Kidney epithelial cell (primary cell): ENCODE results near the gene TCF7L1. TPM values are rescaled to one million over a fixed set of nuclear protein-coding genes. Genes with fewer than 3 reads are reported as not detected.

ENCODE experiments used
- DNase-seq: peaks from one replicate; pipeline ENCODE4 v3.0.0-alpha.2; 2010; ENCODE audit warnings: low read depth
- H3K27me3 ChIP-seq: 2 replicates; pipeline ENCODE4 v1.6.0; 2011; ENCODE audit warnings: low read length; ENCODE audit not compliant: control insufficient read depth, insufficient read depth
- H3K36me3 ChIP-seq: 2 replicates; pipeline ENCODE4 v1.5.1; 2011; ENCODE audit warnings: low read length; ENCODE audit not compliant: control insufficient read depth, insufficient read depth
- H3K4me3 ChIP-seq: 2 replicates; pipeline ENCODE4 v1.5.1; 2011; ENCODE audit warnings: low read depth, mild to moderate bottlenecking, control low read depth, low read length
- total RNA-seq: library from RNA; depleted of rRNA; stranded (reverse); fragments of >200 nt; gene quantifications from 2 replicates; pipeline ENCODE4 v1.2.3, GENCODE V29; 2015
- TF ChIP-seq, protein P1 (sequence below): IDR thresholded peaks from 2 replicates; pipeline ENCODE4 v1.5.1; 2011; ENCODE audit warnings: mild to moderate bottlenecking, moderate library complexity, low read length, control low read depth, inconsistent platforms; ENCODE audit not compliant: insufficient read depth, poor library complexity, severe bottlenecking

The TCF7L1 gene
- total RNA-seq, 1 donor from 2014 or later, result 4.3 TPM

DNA sequence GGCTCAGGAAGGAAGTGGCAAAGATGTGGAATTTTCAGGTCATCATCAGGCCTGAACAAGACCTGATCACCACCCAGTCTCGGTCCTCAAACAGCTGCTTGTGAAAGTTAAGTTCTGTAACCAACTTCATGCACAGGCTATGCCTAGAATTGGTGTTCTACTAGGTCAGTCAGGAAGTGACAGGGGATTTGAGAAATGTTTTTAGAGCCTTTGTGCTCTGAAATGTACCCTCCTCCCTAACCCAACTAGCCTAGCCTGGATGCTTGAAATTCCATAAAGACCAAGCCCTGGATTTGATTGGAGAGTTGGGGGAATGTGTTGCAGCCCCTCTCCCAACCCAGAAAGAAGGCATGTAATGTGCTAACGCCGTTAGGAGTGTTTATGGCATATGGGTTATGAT, 131.3 kb downstream of the TCF7L1 start:
- H3K36me3 ChIP-seq, result no peaks in the 10 kb centered on the region
- no peak overlapping the region for H3K4me3 ChIP-seq
- TF ChIP-seq, protein P1, sequence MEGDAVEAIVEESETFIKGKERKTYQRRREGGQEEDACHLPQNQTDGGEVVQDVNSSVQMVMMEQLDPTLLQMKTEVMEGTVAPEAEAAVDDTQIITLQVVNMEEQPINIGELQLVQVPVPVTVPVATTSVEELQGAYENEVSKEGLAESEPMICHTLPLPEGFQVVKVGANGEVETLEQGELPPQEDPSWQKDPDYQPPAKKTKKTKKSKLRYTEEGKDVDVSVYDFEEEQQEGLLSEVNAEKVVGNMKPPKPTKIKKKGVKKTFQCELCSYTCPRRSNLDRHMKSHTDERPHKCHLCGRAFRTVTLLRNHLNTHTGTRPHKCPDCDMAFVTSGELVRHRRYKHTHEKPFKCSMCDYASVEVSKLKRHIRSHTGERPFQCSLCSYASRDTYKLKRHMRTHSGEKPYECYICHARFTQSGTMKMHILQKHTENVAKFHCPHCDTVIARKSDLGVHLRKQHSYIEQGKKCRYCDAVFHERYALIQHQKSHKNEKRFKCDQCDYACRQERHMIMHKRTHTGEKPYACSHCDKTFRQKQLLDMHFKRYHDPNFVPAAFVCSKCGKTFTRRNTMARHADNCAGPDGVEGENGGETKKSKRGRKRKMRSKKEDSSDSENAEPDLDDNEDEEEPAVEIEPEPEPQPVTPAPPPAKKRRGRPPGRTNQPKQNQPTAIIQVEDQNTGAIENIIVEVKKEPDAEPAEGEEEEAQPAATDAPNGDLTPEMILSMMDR, result no peak
- no peak for DNase-seq
- no peaks in the 10 kb centered on the region for H3K27me3 ChIP-seq

DNA sequence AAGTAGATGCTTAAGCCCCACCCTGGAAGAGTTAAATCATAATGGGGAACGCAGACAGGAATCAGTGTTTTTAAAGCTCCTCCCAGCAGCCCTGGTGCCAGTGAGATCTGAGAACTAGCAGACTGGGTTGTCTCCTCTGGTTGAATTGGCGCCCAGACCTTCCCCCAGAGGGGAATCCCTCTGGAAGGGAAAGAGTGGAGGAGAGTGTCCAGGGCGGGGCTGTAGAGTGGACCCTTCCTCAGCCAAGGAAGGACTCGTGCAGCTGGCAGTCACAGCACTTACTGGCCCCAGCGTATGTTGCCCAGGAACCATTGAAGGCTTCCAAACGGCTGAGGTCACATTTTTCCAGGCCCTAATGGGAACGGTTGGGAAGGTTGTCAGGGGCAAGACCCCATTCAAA, 132.1 kb downstream of the TCF7L1 start:
- DNase-seq, result no peak
- H3K4me3 ChIP-seq, result no peak overlapping the region
- no peaks in the 10 kb centered on the region for H3K36me3 ChIP-seq
- TF ChIP-seq, protein P1, result no peak
- no peaks in the 10 kb centered on the region for H3K27me3 ChIP-seq

DNA sequence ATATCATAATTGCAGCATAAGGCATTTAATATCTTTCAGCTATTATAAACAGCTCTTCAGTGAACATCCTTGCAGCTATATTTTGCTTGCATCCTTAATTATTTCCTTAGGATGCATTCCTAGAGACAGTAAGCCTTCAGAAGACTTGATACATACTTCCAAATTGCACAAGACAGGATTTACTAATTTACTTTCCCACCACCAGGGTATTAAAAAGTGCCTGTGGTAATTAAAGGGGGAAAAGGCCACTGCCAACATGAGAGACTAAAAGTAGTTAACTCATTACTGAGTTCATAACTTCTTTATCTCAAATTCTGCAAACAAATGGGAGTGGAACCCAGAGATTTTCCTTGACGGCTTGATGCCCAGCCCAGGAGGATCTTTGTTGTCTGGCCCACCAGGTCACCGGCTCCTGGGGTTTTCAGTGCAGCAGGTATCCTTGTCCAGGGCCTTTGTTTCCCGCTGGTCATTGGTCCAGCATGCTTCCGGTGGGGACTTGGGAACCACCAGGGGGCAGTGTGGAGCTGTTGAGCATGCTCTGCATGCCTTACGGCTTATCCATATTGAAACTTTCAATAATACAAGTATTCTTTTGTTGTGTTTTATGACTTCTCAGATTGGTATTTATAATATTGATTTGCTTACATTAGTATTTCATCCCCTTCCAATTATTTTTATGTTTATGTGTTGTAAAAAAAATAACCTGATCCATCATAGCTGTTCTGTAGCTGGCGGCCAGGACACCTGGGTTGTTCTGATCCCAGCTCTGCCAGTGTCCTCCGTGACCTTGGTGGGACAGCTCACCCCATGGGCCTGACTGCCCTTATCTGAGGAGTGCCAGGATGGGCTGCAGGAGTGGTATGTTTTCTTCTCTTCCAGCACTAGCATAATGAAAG, 133.2 kb downstream of the TCF7L1 start:
- H3K4me3 ChIP-seq, result no peak overlapping the region
- H3K36me3 ChIP-seq, result no peaks in the 10 kb centered on the region
- H3K27me3 ChIP-seq, result no peaks in the 10 kb centered on the region
- TF ChIP-seq, protein P1, result peak; percentile 80
- DNase-seq, result no peak

DNA sequence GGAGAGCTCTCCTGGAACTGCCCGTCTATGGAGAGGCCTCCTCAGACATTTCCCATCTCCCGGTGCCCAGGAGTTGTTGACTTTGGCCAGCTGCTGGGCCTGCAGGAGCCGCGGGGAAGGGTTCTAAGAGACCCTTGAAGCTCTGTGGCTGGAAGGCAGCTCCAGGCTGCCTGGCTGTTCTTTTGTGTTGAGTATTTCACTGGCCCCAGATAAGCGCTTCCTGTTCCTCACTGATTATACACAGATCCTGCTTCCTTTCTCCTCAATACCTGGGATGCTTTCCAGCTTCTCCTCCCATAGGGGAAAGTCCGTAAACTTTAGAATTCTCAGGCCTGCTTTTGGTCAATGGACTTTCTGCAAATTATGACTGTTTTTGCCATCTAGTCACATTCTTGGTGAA, 136.8 kb downstream of the TCF7L1 start:
- H3K27me3 ChIP-seq, result no peaks in the 10 kb centered on the region
- H3K36me3 ChIP-seq, result no peaks in the 10 kb centered on the region
- no peak overlapping the region for H3K4me3 ChIP-seq
- no peak for DNase-seq
- TF ChIP-seq, protein P1, result no peak

DNA sequence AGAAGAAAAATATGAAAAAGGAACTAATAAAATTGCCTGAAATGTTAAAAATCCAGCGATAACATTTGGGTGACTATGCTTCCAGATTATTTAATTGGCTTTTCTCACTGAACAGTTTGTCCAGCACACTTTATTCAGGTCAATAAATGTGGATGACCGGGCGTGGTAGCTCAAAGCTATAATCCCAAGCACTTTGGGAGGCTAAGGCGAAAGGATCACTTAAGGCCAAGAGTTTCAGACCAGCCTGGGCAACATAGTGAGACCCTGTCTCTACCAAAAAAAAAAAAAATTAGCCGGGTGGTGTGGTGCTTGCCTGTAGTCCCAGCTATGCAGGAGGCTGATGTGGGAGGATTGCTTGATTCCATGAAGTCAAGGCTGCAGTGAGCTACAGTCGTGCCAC, 139.2 kb downstream of the TCF7L1 start:
- TF ChIP-seq, protein P1, result no peak
- Histone ChIP-seq H3K27me3 (no peaks in the 10 kb centered on the region), H3K36me3 (no peaks in the 10 kb centered on the region), H3K4me3 (no peak overlapping the region)
- DNase-seq, result no peak
